ENCODE data around the gene COASY.

COASY gene

GRCh38 chr17:42563543-42563942, 1.6 kb downstream of the COASY start:
- Histone ChIP-seq H3K9me3 (ENCODE audit: control insufficient read depth, low read length) (no peaks in the 10 kb centered on the region), H3K36me3 (ENCODE audit: control insufficient read depth, insufficient read depth, low read length) (peaks cover 7% of the 10 kb centered on the region), H3K27me3 (ENCODE audit: control insufficient read depth, insufficient read depth, low read length, poor library complexity, severe bottlenecking) (no peaks in the 10 kb centered on the region), H3K4me1 (ENCODE audit: control insufficient read depth, insufficient read depth, low read length) (peaks cover 18% of the 10 kb centered on the region), H3K4me3 (ENCODE audit: insufficient read depth, low read depth, low read length) (no peak overlapping the region), H3K27ac (ENCODE audit: insufficient read depth, low read depth, low read length, poor library complexity, severe bottlenecking) (no peak overlapping the region)
- 93 to 95% methylated on average over 1 of the region's 1 CpG for WGBS, 2 experiments

GRCh38 chr17:42563950-42564349, 2.0 kb downstream of the COASY start:
- Histone ChIP-seq H3K9me3 (ENCODE audit: control insufficient read depth, low read length) (no peaks in the 10 kb centered on the region), H3K4me1 (ENCODE audit: control insufficient read depth, insufficient read depth, low read length) (peaks cover 18% of the 10 kb centered on the region), H3K36me3 (ENCODE audit: control insufficient read depth, insufficient read depth, low read length) (peaks cover 11% of the 10 kb centered on the region), H3K4me3 (ENCODE audit: insufficient read depth, low read depth, low read length) (no peak overlapping the region), H3K27ac (ENCODE audit: insufficient read depth, low read depth, low read length, poor library complexity, severe bottlenecking) (no peak overlapping the region), H3K27me3 (ENCODE audit: control insufficient read depth, insufficient read depth, low read length, poor library complexity, severe bottlenecking) (no peaks in the 10 kb centered on the region)
- 86 to 89% methylated on average over 9 of the region's 9 CpGs for WGBS, 2 experiments

GRCh38 chr17:42564815-42565522, 3.0 kb downstream of the COASY start:
- peaks cover 19% of the 10 kb centered on the region for H3K36me3 ChIP-seq (ENCODE audit: control insufficient read depth, insufficient read depth, low read length)
- H3K27ac ChIP-seq (ENCODE audit: insufficient read depth, low read depth, low read length, poor library complexity, severe bottlenecking), result no peak overlapping the region
- WGBS, 2 experiments, result 93 to 98% methylated on average over 15 of the region's 15 CpGs
- no peaks in the 10 kb centered on the region for H3K9me3 ChIP-seq (ENCODE audit: control insufficient read depth, low read length)
- no peaks in the 10 kb centered on the region for H3K27me3 ChIP-seq (ENCODE audit: control insufficient read depth, insufficient read depth, low read length, poor library complexity, severe bottlenecking)
- H3K4me3 ChIP-seq (ENCODE audit: insufficient read depth, low read depth, low read length), result no peak overlapping the region
- H3K4me1 ChIP-seq (ENCODE audit: control insufficient read depth, insufficient read depth, low read length), result peaks cover 18% of the 10 kb centered on the region

GRCh38 chr17:42565523-42566214, 3.7 kb downstream of the COASY start:
- H3K4me3 ChIP-seq (ENCODE audit: insufficient read depth, low read depth, low read length), result no peak overlapping the region
- no peaks in the 10 kb centered on the region for H3K27me3 ChIP-seq (ENCODE audit: control insufficient read depth, insufficient read depth, low read length, poor library complexity, severe bottlenecking)
- WGBS, 2 experiments, result 90 to 94% methylated on average over 16 of the region's 16 CpGs
- H3K27ac ChIP-seq (ENCODE audit: insufficient read depth, low read depth, low read length, poor library complexity, severe bottlenecking), result no peak overlapping the region
- no peaks in the 10 kb centered on the region for H3K9me3 ChIP-seq (ENCODE audit: control insufficient read depth, low read length)
- peaks cover 18% of the 10 kb centered on the region for H3K4me1 ChIP-seq (ENCODE audit: control insufficient read depth, insufficient read depth, low read length)
- peaks cover 19% of the 10 kb centered on the region for H3K36me3 ChIP-seq (ENCODE audit: control insufficient read depth, insufficient read depth, low read length)

- Histone ChIP-seq H3K4me3 (ENCODE audit: insufficient read depth, low read depth, low read length) (peak overlapping the region; percentile 80), H3K36me3 (ENCODE audit: control insufficient read depth, insufficient read depth, low read length) (peaks cover 19% of the 10 kb centered on the region), H3K9me3 (ENCODE audit: control insufficient read depth, low read length) (no peaks in the 10 kb centered on the region), H3K27me3 (ENCODE audit: control insufficient read depth, insufficient read depth, low read length, poor library complexity, severe bottlenecking) (no peaks in the 10 kb centered on the region), H3K27ac (ENCODE audit: insufficient read depth, low read depth, low read length, poor library complexity, severe bottlenecking) (peak overlapping the region; percentile 63), H3K4me1 (ENCODE audit: control insufficient read depth, insufficient read depth, low read length) (peaks cover 18% of the 10 kb centered on the region)
- WGBS, 2 experiments, result 67% methylated on average over 28 of the region's 28 CpGs
These were observed 4.4 kb downstream of the COASY start for GRCh38 chr17:42566215-42566882.

- Histone ChIP-seq H3K4me1 (ENCODE audit: control insufficient read depth, insufficient read depth, low read length) (peaks cover 18% of the 10 kb centered on the region), H3K27me3 (ENCODE audit: control insufficient read depth, insufficient read depth, low read length, poor library complexity, severe bottlenecking) (no peaks in the 10 kb centered on the region), H3K27ac (ENCODE audit: insufficient read depth, low read depth, low read length, poor library complexity, severe bottlenecking) (peak within 1 kb of the TSS; percentile 63), H3K4me3 (ENCODE audit: insufficient read depth, low read depth, low read length) (peak within 1 kb of the TSS; percentile 80), H3K9me3 (ENCODE audit: control insufficient read depth, low read length) (no peaks in the 10 kb centered on the region), H3K36me3 (ENCODE audit: control insufficient read depth, insufficient read depth, low read length) (peaks cover 24% of the 10 kb centered on the region)
- WGBS, 2 experiments, result 0 to 1% methylated on average over 72 of the region's 72 CpGs
These were observed 5.1 kb downstream of the COASY start, which contains the start of gene MLX for GRCh38 chr17:42566883-42567573. MLX (plus strand) TSS chr17:42567100; CDS start chr17:42567125, 25 bp downstream.

- 89% methylated on average over 12 to 14 of the region's 14 CpGs for WGBS, 2 experiments
- Histone ChIP-seq H3K27me3 (ENCODE audit: control insufficient read depth, insufficient read depth, low read length, poor library complexity, severe bottlenecking) (no peaks in the 10 kb centered on the region), H3K36me3 (ENCODE audit: control insufficient read depth, insufficient read depth, low read length) (peaks cover 39% of the 10 kb centered on the region), H3K9me3 (ENCODE audit: control insufficient read depth, low read length) (no peaks in the 10 kb centered on the region), H3K4me3 (ENCODE audit: insufficient read depth, low read depth, low read length) (no peak overlapping the region), H3K27ac (ENCODE audit: insufficient read depth, low read depth, low read length, poor library complexity, severe bottlenecking) (no peak overlapping the region), H3K4me1 (ENCODE audit: control insufficient read depth, insufficient read depth, low read length) (peaks cover 10% of the 10 kb centered on the region)
These were observed 6.6 kb downstream of the COASY start for GRCh38 chr17:42568341-42569111.

- 95 to 97% methylated on average over 10 to 12 of the region's 12 CpGs for WGBS, 2 experiments
- H3K4me3 ChIP-seq (ENCODE audit: insufficient read depth, low read depth, low read length), result no peak overlapping the region
- H3K9me3 ChIP-seq (ENCODE audit: control insufficient read depth, low read length), result no peaks in the 10 kb centered on the region
- H3K27me3 ChIP-seq (ENCODE audit: control insufficient read depth, insufficient read depth, low read length, poor library complexity, severe bottlenecking), result no peaks in the 10 kb centered on the region
- no peak overlapping the region for H3K27ac ChIP-seq (ENCODE audit: insufficient read depth, low read depth, low read length, poor library complexity, severe bottlenecking)
- H3K36me3 ChIP-seq (ENCODE audit: control insufficient read depth, insufficient read depth, low read length), result peaks cover 49% of the 10 kb centered on the region
- H3K4me1 ChIP-seq (ENCODE audit: control insufficient read depth, insufficient read depth, low read length), result peaks cover 9% of the 10 kb centered on the region
These were observed 9.7 kb downstream of the COASY start for GRCh38 chr17:42571435-42572225.

- Histone ChIP-seq H3K4me1 (ENCODE audit: control insufficient read depth, insufficient read depth, low read length) (peaks cover 10% of the 10 kb centered on the region), H3K36me3 (ENCODE audit: control insufficient read depth, insufficient read depth, low read length) (peaks cover 49% of the 10 kb centered on the region), H3K4me3 (ENCODE audit: insufficient read depth, low read depth, low read length) (no peak overlapping the region), H3K27me3 (ENCODE audit: control insufficient read depth, insufficient read depth, low read length, poor library complexity, severe bottlenecking) (no peaks in the 10 kb centered on the region), H3K27ac (ENCODE audit: insufficient read depth, low read depth, low read length, poor library complexity, severe bottlenecking) (no peak overlapping the region), H3K9me3 (ENCODE audit: control insufficient read depth, low read length) (no peaks in the 10 kb centered on the region)
- 95% methylated on average over 4 of the region's 4 CpGs for WGBS, 2 experiments
These were observed 11.1 kb downstream of the COASY start for GRCh38 chr17:42573095-42573494.
